Kidney (tissue), 14 donors: ENCODE measurements around the gene EIF2A. TPM values are rescaled to one million over a fixed set of nuclear protein-coding genes. Genes with fewer than 3 reads are reported as not detected.

Source experiments
- DNase-seq, 5 donors: peaks; one replicate each; pipeline ENCODE4 v3.0.0-alpha.2; 2013 to 2020
- FAIRE-seq: peaks from 2 replicates; lab custom pipeline; 2012; peaks lifted over from hg19 to GRCh38; lab: Jason Lieb, UNC
- H3K27ac ChIP-seq, 2 donors: one replicate each; pipeline ENCODE4 v1.7.0; 2013; ENCODE audit warnings: low read depth in 2 of 2, low read length in 2 of 2, inconsistent platforms in 1 of 2
- H3K27me3 ChIP-seq: one replicate; pipeline ENCODE4 v1.7.1; 2013; ENCODE audit warnings: low read length, inconsistent platforms; ENCODE audit not compliant: control insufficient read depth, insufficient read depth
- H3K36me3 ChIP-seq, 3 donors: one replicate each; pipeline versions ENCODE4 v1.7.0 to v1.7.1; 2013; ENCODE audit warnings: low read length in 3 of 3, control low read depth in 1 of 3, inconsistent platforms in 1 of 3; ENCODE audit not compliant: insufficient read depth in 3 of 3, control insufficient read depth in 2 of 3
- H3K4me1 ChIP-seq, 3 donors: one replicate each; pipeline versions ENCODE4 v1.7.0 to v1.7.1; 2013; ENCODE audit warnings: low read length in 3 of 3, inconsistent platforms in 1 of 3, low read depth in 1 of 3; ENCODE audit not compliant: control insufficient read depth in 2 of 3, insufficient read depth in 2 of 3
- H3K4me3 ChIP-seq, 3 donors: one replicate each; pipeline versions ENCODE4 v1.7.0 to v1.8.1; 2013; ENCODE audit warnings: low read length in 3 of 3, control low read depth in 1 of 3, inconsistent platforms in 1 of 3
- H3K9ac ChIP-seq, 3 donors: one replicate each; pipeline versions ENCODE4 v1.7.0 to v1.7.1; 2013; ENCODE audit warnings: low read length in 3 of 3, control low read depth in 1 of 3, inconsistent platforms in 1 of 3
- H3K9me3 ChIP-seq, 3 donors: one replicate each; pipeline versions ENCODE4 v1.7.0 to v1.7.1; 2013; ENCODE audit warnings: low read length in 3 of 3, control low read depth in 1 of 3, inconsistent platforms in 1 of 3; ENCODE audit not compliant: control insufficient read depth in 2 of 3, insufficient read depth in 1 of 3
- intact Hi-C: fragments of 100-400 bp; cut with DNase I; formaldehyde crosslinking; loops from one replicate; pipeline ENCODE4 v1.11.1; 2022
- polyA plus RNA-seq: library from polyadenylated mRNA; stranded (reverse); fragments of 350-450 nt; fragmentation: Illumina TruSeq; extraction: RNeasy Lipid Tissue Mini Kit (QIAGEN cat#74804); gene quantifications from one replicate; pipeline ENCODE4 v1.2.3, GENCODE V29; 2014; ENCODE audit warnings: low read depth, low replicate concordance; ENCODE audit not compliant: insufficient read depth
- total RNA-seq: library from RNA; stranded (reverse); fragmentation: NEBNext Ultra II Directional; extraction: Animal tissue kit (Norgen Biotek cat#: 25700); gene quantifications from one replicate; pipeline ENCODE4 v1.2.1, GENCODE V29; 2021
- TF ChIP-seq, protein P1 (sequence below): IDR thresholded peaks from 3 replicates; pipeline ENCODE4 v1.5.1; 2012; ENCODE audit warnings: mild to moderate bottlenecking, moderate library complexity, borderline replicate concordance; ENCODE audit not compliant: insufficient read depth; ENCODE audit errors: extremely low read depth
- donor health status: control.
- donor health status: control.
- donor health status: control.
- donor health status: control.
- donor health status: control.
- donor health status: DM: yes; HTN: yes; CAD: no.
- donor health status: Normal renal cell carcinoma (clear cell type).

EIF2A gene
- total and polyA plus RNA-seq, 2 donors from 2014 or later = 48.2 to 70.5 TPM

DNA sequence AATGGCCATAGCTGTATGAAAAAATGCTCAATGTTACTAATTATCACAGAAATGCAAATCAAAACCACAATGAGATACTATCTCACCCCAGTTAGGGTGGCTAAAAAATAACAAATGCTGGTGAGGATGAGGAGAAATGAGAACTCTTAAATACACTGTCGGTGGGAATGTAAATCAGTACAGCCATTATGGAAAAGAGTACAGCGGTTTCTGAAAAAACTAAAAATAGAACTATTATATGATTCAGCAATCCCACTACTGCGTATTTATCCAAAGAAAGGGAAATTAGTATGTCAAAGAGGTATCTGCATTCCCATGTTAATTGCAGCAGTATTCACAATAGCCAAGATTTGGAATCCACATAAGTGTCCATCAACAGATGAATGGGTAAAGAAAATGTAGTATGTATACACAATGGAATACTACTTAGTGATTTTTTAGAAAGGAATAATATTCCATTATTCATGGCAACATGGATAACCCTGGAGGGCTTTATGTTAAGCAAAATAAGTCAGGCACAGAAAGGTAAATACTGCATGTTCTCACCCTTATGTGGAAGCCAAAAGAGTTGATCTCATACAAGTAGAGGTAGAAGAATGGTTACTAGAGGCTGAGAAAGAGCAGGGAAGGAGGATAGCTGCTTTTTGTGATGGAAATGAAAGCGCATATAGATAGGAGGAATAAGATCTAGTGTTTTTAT lies 35.3 kb upstream of the EIF2A start:
- no peaks in the 10 kb centered on the region for H3K9me3 ChIP-seq
- FAIRE-seq = no peak
- no peak overlapping the region for H3K9ac ChIP-seq
- no peaks in the 10 kb centered on the region for H3K27me3 ChIP-seq
- DNase-seq = no peak
- no peak overlapping the region for H3K4me3 ChIP-seq
- no peaks in the 10 kb centered on the region for H3K4me1 ChIP-seq
- no peak overlapping the region for H3K27ac ChIP-seq
- H3K36me3 ChIP-seq = no peaks in the 10 kb centered on the region
- intact Hi-C loops = no loop called here
- TF ChIP-seq, protein P1, sequence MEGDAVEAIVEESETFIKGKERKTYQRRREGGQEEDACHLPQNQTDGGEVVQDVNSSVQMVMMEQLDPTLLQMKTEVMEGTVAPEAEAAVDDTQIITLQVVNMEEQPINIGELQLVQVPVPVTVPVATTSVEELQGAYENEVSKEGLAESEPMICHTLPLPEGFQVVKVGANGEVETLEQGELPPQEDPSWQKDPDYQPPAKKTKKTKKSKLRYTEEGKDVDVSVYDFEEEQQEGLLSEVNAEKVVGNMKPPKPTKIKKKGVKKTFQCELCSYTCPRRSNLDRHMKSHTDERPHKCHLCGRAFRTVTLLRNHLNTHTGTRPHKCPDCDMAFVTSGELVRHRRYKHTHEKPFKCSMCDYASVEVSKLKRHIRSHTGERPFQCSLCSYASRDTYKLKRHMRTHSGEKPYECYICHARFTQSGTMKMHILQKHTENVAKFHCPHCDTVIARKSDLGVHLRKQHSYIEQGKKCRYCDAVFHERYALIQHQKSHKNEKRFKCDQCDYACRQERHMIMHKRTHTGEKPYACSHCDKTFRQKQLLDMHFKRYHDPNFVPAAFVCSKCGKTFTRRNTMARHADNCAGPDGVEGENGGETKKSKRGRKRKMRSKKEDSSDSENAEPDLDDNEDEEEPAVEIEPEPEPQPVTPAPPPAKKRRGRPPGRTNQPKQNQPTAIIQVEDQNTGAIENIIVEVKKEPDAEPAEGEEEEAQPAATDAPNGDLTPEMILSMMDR = no peak

GRCh38 chr3:150515210-150515609 lies 31.4 kb upstream of the EIF2A start:
- DNase-seq = no peak
- Histone ChIP-seq H3K9ac (no peak overlapping the region), H3K27ac (no peak overlapping the region), H3K36me3 (no peaks in the 10 kb centered on the region), H3K4me1 (no peaks in the 10 kb centered on the region), H3K27me3 (no peaks in the 10 kb centered on the region), H3K9me3 (no peaks in the 10 kb centered on the region), H3K4me3 (no peak overlapping the region)
- TF ChIP-seq, protein P1 = no peak
- intact Hi-C loops = no loop called here
- no peak for FAIRE-seq

- no peaks in the 10 kb centered on the region for H3K36me3 ChIP-seq
- no peak overlapping the region for H3K4me3 ChIP-seq
- TF ChIP-seq, protein P1 = no peak
- no peak overlapping the region for H3K27ac ChIP-seq
- intact Hi-C loops = no loop called here
- FAIRE-seq = no peak
- H3K9ac ChIP-seq = no peak overlapping the region
- no peak for DNase-seq
- H3K4me1 ChIP-seq = no peaks in the 10 kb centered on the region
- H3K9me3 ChIP-seq = no peaks in the 10 kb centered on the region
- H3K27me3 ChIP-seq = no peaks in the 10 kb centered on the region
Measured at GRCh38 chr3:150519026-150519425, 27.6 kb upstream of the EIF2A start.
